ENCODE results near the gene BRICD5. TPM values are rescaled to one million over a fixed set of nuclear protein-coding genes. Genes with fewer than 3 reads are reported as not detected.

BRICD5 gene
- total and polyA plus RNA-seq, 7 experiments from 2014 or later: 0.22 to 44.3 (median 14.3) TPM; not detected in 1

- ATAC-seq: no peak
- intact Hi-C loops (cut with micrococcal nuclease): no loop called here
- POLR2A ChIA-PET: interaction anchor here (1.3 kb wide), 1 partner anchor 10 kb away, joined by 3 read pairs; no protein-coding TSS in a partner anchor
- peaks cover 0 to 7% of the 10 kb centered on the region in 2 donors for H3K4me1 ChIP-seq (ENCODE audit: control insufficient read depth in 2 of 2, insufficient read depth in 2 of 2, low read length in 2 of 2)
- Mint-ChIP-seq H3K4me1 (peaks cover 6 to 16% (median 13%) of the 10 kb centered on the region in 7 donors), H3K27me3 (no peaks in the 10 kb centered on the region), H3K9me3 (no peaks in the 10 kb centered on the region), H3K36me3 (peaks cover 0 to 13% (median 0%) of the 10 kb centered on the region in 5 donors), H3K4me3 (no peak overlapping the region), H3K27ac (peak overlapping the region in 1 of 9 donors; percentile 51)
- H3K36me3 ChIP-seq (ENCODE audit: control insufficient read depth in 2 of 3, insufficient read depth in 3 of 3, low read length in 3 of 3): peaks cover 0 to 14% (median 3%) of the 10 kb centered on the region in 3 experiments
- H3K27me3 ChIP-seq (ENCODE audit: control insufficient read depth in 2 of 2, insufficient read depth in 2 of 2, low read length in 2 of 2): no peaks in the 10 kb centered on the region
- no peak for DNase-seq
- CTCF ChIA-PET: interaction anchor here (1.0 kb wide), 1 partner anchor 158 kb away, joined by 3 read pairs; no protein-coding TSS in a partner anchor
- no peaks in the 10 kb centered on the region for H3K9me3 ChIP-seq (ENCODE audit: control insufficient read depth in 2 of 3, low read length in 3 of 3)
- H3K27ac ChIP-seq (ENCODE audit: low read depth, low read length): no peak overlapping the region
- no peak overlapping the region for H3K4me3 ChIP-seq (ENCODE audit: low read length)
These were observed 48.8 kb downstream of the BRICD5 start for GRCh38 chr16:2161911-2162310.

DNA sequence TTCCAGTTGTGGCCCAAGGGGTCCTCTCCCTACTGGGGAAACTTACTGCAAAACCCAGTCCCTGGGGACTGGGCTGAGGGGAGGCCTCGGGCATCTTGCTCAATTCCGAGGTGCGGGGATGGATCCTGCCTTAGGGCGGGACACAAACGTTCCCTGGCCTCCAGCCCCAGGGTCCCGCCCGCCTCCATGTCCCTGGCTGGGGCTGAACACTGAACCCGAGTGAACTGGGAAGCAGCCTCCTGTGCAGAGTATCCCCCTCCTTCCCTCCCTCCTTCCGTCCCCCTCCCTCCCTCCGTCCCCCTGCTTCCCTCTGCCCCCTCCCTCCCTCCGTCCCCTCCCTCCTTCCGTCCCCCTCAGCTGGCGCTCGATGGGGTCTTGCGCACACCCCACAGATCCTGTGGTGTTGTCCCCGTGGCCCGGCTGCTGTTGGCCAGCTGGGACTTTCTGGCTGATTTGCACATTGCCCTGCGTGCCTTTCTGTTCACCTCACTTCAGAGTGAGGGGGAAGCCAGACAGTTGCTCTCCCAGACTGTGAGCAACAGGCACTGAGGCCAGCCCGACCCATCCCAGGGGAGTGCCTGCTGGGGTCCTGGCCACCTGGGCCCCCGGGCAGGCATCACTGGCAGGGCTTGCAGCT lies 49.6 kb downstream of the BRICD5 start:
- H3K4me3 ChIP-seq (ENCODE audit: low read length): no peak overlapping the region
- no peak overlapping the region for H3K27ac ChIP-seq (ENCODE audit: low read depth, low read length)
- H3K36me3 Mint-ChIP-seq: peaks cover 0 to 10% (median 0%) of the 10 kb centered on the region in 5 donors
- intact Hi-C loops (cut with micrococcal nuclease): no loop called here
- H3K4me1 Mint-ChIP-seq: peaks cover 14 to 25% (median 20%) of the 10 kb centered on the region in 7 donors
- no peaks in the 10 kb centered on the region for H3K27me3 ChIP-seq (ENCODE audit: control insufficient read depth in 2 of 2, insufficient read depth in 2 of 2, low read length in 2 of 2)
- peaks cover 0 to 14% of the 10 kb centered on the region in 2 donors for H3K4me1 ChIP-seq (ENCODE audit: control insufficient read depth in 2 of 2, insufficient read depth in 2 of 2, low read length in 2 of 2)
- H3K36me3 ChIP-seq (ENCODE audit: control insufficient read depth in 2 of 3, insufficient read depth in 3 of 3, low read length in 3 of 3): peaks cover 0 to 5% (median 3%) of the 10 kb centered on the region in 3 experiments
- H3K27ac Mint-ChIP-seq: no peak overlapping the region
- H3K9me3 Mint-ChIP-seq: no peaks in the 10 kb centered on the region
- H3K9me3 ChIP-seq (ENCODE audit: control insufficient read depth in 2 of 3, low read length in 3 of 3): no peaks in the 10 kb centered on the region
- DNase-seq (no peak), ATAC-seq (no peak)
- CTCF ChIA-PET: no interaction called here
- no peak overlapping the region for H3K4me3 Mint-ChIP-seq
- no peaks in the 10 kb centered on the region for H3K27me3 Mint-ChIP-seq
- POLR2A ChIA-PET: interaction anchor here (1.3 kb wide), 1 partner anchor 9 kb away, joined by 3 read pairs; no protein-coding TSS in a partner anchor

Other genes starting within 250 kb of the BRICD5 start
- gene RPS2, start 246.0 kb downstream of the BRICD5 start, total RNA-seq: 1,000 to 10,000 TPM; 2,562 to 3,376 (median 2,918) TPM
- 1,000 to 10,000 TPM; 7,065 to 7,254 TPM for gene RPS2, start 246.0 kb downstream of the BRICD5 start, polyA plus RNA-seq
- gene RNF151, start 244.0 kb downstream of the BRICD5 start, total RNA-seq: under 1 TPM in 1 of 5 experiments, not detected in 4; 0.51 TPM
- gene RNF151, start 244.0 kb downstream of the BRICD5 start, polyA plus RNA-seq: not detected
- 10 to 100 TPM; 17.2 to 45.2 (median 27.6) TPM for gene TBL3, start 238.8 kb downstream of the BRICD5 start, total RNA-seq
- 10 to 100 TPM; 59.4 to 89.8 TPM for gene TBL3, start 238.8 kb downstream of the BRICD5 start, polyA plus RNA-seq
- 1 to 10 TPM in 1 of 5 experiments, under 1 TPM in 4; 0.24 to 1.3 (median 0.79) TPM for gene NOXO1, start 229.4 kb downstream of the BRICD5 start, total RNA-seq
- under 1 TPM; 0.17 to 0.29 TPM for gene NOXO1, start 229.4 kb downstream of the BRICD5 start, polyA plus RNA-seq
- gene GFER, start 226.7 kb downstream of the BRICD5 start, total RNA-seq: 10 to 100 TPM; 14.0 to 28.2 (median 18.1) TPM
- gene GFER, start 226.7 kb downstream of the BRICD5 start, polyA plus RNA-seq: 10 to 100 TPM; 19.6 to 30.8 TPM
- gene SYNGR3, start 220.9 kb downstream of the BRICD5 start, total RNA-seq: 1 to 10 TPM in 2 of 5 experiments, under 1 TPM in 3; 0.49 to 8.8 (median 0.80) TPM
- gene SYNGR3, start 220.9 kb downstream of the BRICD5 start, polyA plus RNA-seq: 1 to 10 TPM in 1 of 2 donors, under 1 TPM in 1; 0.92 to 1.6 TPM
- 10 to 100 TPM; 44.3 to 63.2 (median 49.8) TPM for gene ZNF598, start 201.0 kb downstream of the BRICD5 start, total RNA-seq
- gene ZNF598, start 201.0 kb downstream of the BRICD5 start, polyA plus RNA-seq: 1 to 10 TPM; 1.9 to 9.4 TPM
- 1 to 10 TPM in 1 of 5 experiments, under 1 TPM in 1, not detected in 3; 0.53 to 1.7 TPM for gene NPW, start 191.1 kb downstream of the BRICD5 start, total RNA-seq
- gene NPW, start 191.1 kb downstream of the BRICD5 start, polyA plus RNA-seq: not detected
- 1 to 10 TPM; 2.5 to 3.8 (median 3.6) TPM for gene NHERF2, start 184.0 kb downstream of the BRICD5 start, total RNA-seq
- gene NHERF2, start 184.0 kb downstream of the BRICD5 start, polyA plus RNA-seq: under 1 TPM; 0.33 to 0.56 TPM
- 10 to 100 TPM in 1 of 5 experiments, 1 to 10 TPM in 4; 4.4 to 27.0 (median 7.5) TPM for gene NTHL1, start 163.0 kb downstream of the BRICD5 start, total RNA-seq
- gene NTHL1, start 163.0 kb downstream of the BRICD5 start, polyA plus RNA-seq: 10 to 100 TPM; 16.3 to 17.5 TPM
- 100 to 1,000 TPM; 126 to 155 (median 147) TPM for gene TSC2, start 162.9 kb downstream of the BRICD5 start, total RNA-seq
- gene TSC2, start 162.9 kb downstream of the BRICD5 start, polyA plus RNA-seq: 10 to 100 TPM; 27.5 to 53.6 TPM
- gene PKD1, start 75.0 kb downstream of the BRICD5 start, total RNA-seq: 100 to 1,000 TPM in 2 of 5 experiments, 10 to 100 TPM in 3; 82.8 to 153 (median 98.3) TPM
- 1 to 10 TPM; 4.9 to 9.8 TPM for gene PKD1, start 75.0 kb downstream of the BRICD5 start, polyA plus RNA-seq
- gene RAB26, start 62.2 kb downstream of the BRICD5 start, total RNA-seq: under 1 TPM in 1 of 5 experiments, not detected in 4; 0.86 TPM
- under 1 TPM; 0.29 to 0.66 TPM for gene RAB26, start 62.2 kb downstream of the BRICD5 start, polyA plus RNA-seq
- gene TRAF7, start 55.1 kb downstream of the BRICD5 start, total RNA-seq: 10 to 100 TPM; 30.0 to 58.3 (median 36.7) TPM
- 1 to 10 TPM; 4.8 to 6.8 TPM for gene TRAF7, start 55.1 kb downstream of the BRICD5 start, polyA plus RNA-seq
- under 1 TPM in 1 of 5 experiments, not detected in 4; 0.19 TPM for gene CASKIN1, start 14.3 kb downstream of the BRICD5 start, total RNA-seq
- gene CASKIN1, start 14.3 kb downstream of the BRICD5 start, polyA plus RNA-seq: not detected
- 10 to 100 TPM; 25.1 to 41.2 (median 35.5) TPM for gene MLST8, start 5.4 kb downstream of the BRICD5 start, total RNA-seq
- gene MLST8, start 5.4 kb downstream of the BRICD5 start, polyA plus RNA-seq: 10 to 100 TPM; 20.7 to 36.4 TPM
- gene PGP, start 4.0 kb upstream of the BRICD5 start, total RNA-seq: 10 to 100 TPM in 3 of 5 experiments, 1 to 10 TPM in 2; 7.7 to 26.5 (median 20.4) TPM
- 10 to 100 TPM in 1 of 2 donors, 1 to 10 TPM in 1; 6.0 to 12.9 TPM for gene PGP, start 4.0 kb upstream of the BRICD5 start, polyA plus RNA-seq
- 10 to 100 TPM; 31.3 to 45.6 (median 36.8) TPM for gene E4F1, start 12.7 kb upstream of the BRICD5 start, total RNA-seq
- 10 to 100 TPM; 12.6 to 25.6 TPM for gene E4F1, start 12.7 kb upstream of the BRICD5 start, polyA plus RNA-seq
- gene DNASE1L2, start 25.6 kb upstream of the BRICD5 start, total RNA-seq: 1 to 10 TPM in 3 of 5 experiments, under 1 TPM in 2; 0.34 to 3.8 (median 2.2) TPM
- gene DNASE1L2, start 25.6 kb upstream of the BRICD5 start, polyA plus RNA-seq: not detected
- 10 to 100 TPM; 19.9 to 29.3 (median 26.8) TPM for gene ECI1, start 40.7 kb upstream of the BRICD5 start, total RNA-seq
- 10 to 100 TPM; 39.9 to 44.2 TPM for gene ECI1, start 40.7 kb upstream of the BRICD5 start, polyA plus RNA-seq
- gene RNPS1, start 57.3 kb upstream of the BRICD5 start, total RNA-seq: 100 to 1,000 TPM; 136 to 250 (median 220) TPM
- 100 to 1,000 TPM; 199 to 293 TPM for gene RNPS1, start 57.3 kb upstream of the BRICD5 start, polyA plus RNA-seq
- 10 to 100 TPM in 1 of 5 experiments, 1 to 10 TPM in 4; 7.0 to 10.0 (median 8.1) TPM for gene ABCA3, start 129.9 kb upstream of the BRICD5 start, total RNA-seq
- 1 to 10 TPM; 1.7 to 1.8 TPM for gene ABCA3, start 129.9 kb upstream of the BRICD5 start, polyA plus RNA-seq
- 10 to 100 TPM in 1 of 5 experiments, 1 to 10 TPM in 4; 2.6 to 50.1 (median 3.4) TPM for gene CCNF, start 218.6 kb upstream of the BRICD5 start, total RNA-seq
- gene CCNF, start 218.6 kb upstream of the BRICD5 start, polyA plus RNA-seq: 1 to 10 TPM in 1 of 2 donors, under 1 TPM in 1; 0.41 to 5.9 TPM
- gene TEDC2, start 249.2 kb upstream of the BRICD5 start, total RNA-seq: 10 to 100 TPM in 1 of 5 experiments, 1 to 10 TPM in 1, under 1 TPM in 2, not detected in 1; 0.32 to 16.7 (median 0.71) TPM
- gene TEDC2, start 249.2 kb upstream of the BRICD5 start, polyA plus RNA-seq: under 1 TPM; 0.39 to 0.84 TPM